PC-9 (cell line): Measurements from ENCODE around the gene SUSD2. TPM values are rescaled to one million over a fixed set of nuclear protein-coding genes. Genes with fewer than 3 reads are reported as not detected.
A peak's percentile ranks its signal among the peaks of the same experiment; 100 is the strongest.
"Not testable (repeated sequence)": the region's sequence is repeated elsewhere in the genome, so short reads cannot be mapped to it uniquely, and the experiment has no call there.

Experiments used
- BruUV-seq: library from RNA; stranded (reverse); fragments of 400-500 nt; replicated peaks from 2 replicates; lab custom pipeline; 2021; lab: Mats Ljungman, UMichigan
- CTCF ChIA-PET: fragments of 300-600 bp; sonication (Branson Sonifier 250); formaldehyde crosslinking; loops from one replicate; lab custom pipeline; 2022; ENCODE audit warnings: antibody characterized with exemption; lab: Charles Lee
- POLR2A ChIA-PET: fragments of 300-600 bp; sonication (Branson Sonifier 250); formaldehyde crosslinking; loops from one replicate; lab custom pipeline; 2022; ENCODE audit warnings: antibody characterized with exemption; ENCODE audit not compliant: unreplicated experiment; lab: Charles Lee
- DNase-seq, 2 experiments: peaks; one replicate each; pipeline versions ENCODE4 v3.0.0 to v3.0.0-alpha.2; 2015 to 2022; ENCODE audit warnings: mixed read lengths in 1 of 2
- H2AFZ ChIP-seq: fragments of 200-600 bp; sonication (generic); 2 replicates; pipeline ENCODE4 v1.8.1; 2017; ENCODE audit warnings: antibody characterized with exemption
- H3F3A ChIP-seq: fragments of 200-600 bp; sonication (generic); 2 replicates; pipeline ENCODE4 v1.8.1; 2017; ENCODE audit warnings: antibody characterized with exemption, mild to moderate bottlenecking, low read depth; ENCODE audit not compliant: insufficient read depth
- H3K27ac ChIP-seq: fragments of 200-600 bp; sonication (generic); 2 replicates; pipeline ENCODE4 v1.6.1; 2016; ENCODE audit warnings: mixed run types
- H3K27me3 ChIP-seq: fragments of 200-600 bp; sonication (generic); 2 replicates; pipeline ENCODE4 v1.6.1; 2016; ENCODE audit warnings: low read depth, mixed run types; ENCODE audit not compliant: insufficient read depth
- H3K36me3 ChIP-seq: fragments of 200-600 bp; sonication (generic); 2 replicates; pipeline ENCODE4 v1.6.1; 2016; ENCODE audit warnings: low read depth, mixed run types
- H3K4me1 ChIP-seq: fragments of 200-600 bp; sonication (generic); replicated peaks from 2 replicates; pipeline ENCODE4 v1.6.1; 2016; ENCODE audit warnings: mixed run types; ENCODE audit not compliant: insufficient read depth
- H3K4me2 ChIP-seq: fragments of 200-600 bp; sonication (generic); 2 replicates; pipeline ENCODE4 v1.6.1; 2017; ENCODE audit warnings: mixed run types
- H3K4me3 ChIP-seq: fragments of 200-600 bp; sonication (generic); 2 replicates; pipeline ENCODE4 v1.6.1; 2016; ENCODE audit warnings: mixed run types
- H3K79me2 ChIP-seq: fragments of 200-600 bp; sonication (generic); 2 replicates; pipeline ENCODE4 v1.6.1; 2017; ENCODE audit warnings: low read depth, mixed run types
- H3K9me2 ChIP-seq: fragments of 200-600 bp; sonication (generic); 2 replicates; pipeline ENCODE4 v1.8.1; 2017; ENCODE audit warnings: mild to moderate bottlenecking; ENCODE audit not compliant: insufficient read depth
- H3K9me3 ChIP-seq: fragments of 200-600 bp; sonication (generic); 2 replicates; pipeline ENCODE4 v1.8.1; 2016; ENCODE audit warnings: low read depth; ENCODE audit not compliant: insufficient read depth
- H4K20me1 ChIP-seq: fragments of 200-600 bp; sonication (generic); 2 replicates; pipeline ENCODE4 v1.8.1; 2017; ENCODE audit not compliant: insufficient read depth
- CTCF ChIP-seq: fragments of 200-600 bp; sonication (generic); conservative IDR thresholded peaks from 2 replicates; pipeline ENCODE4 v1.6.1; 2017; ENCODE audit warnings: mixed run types, antibody characterized with exemption, mild to moderate bottlenecking, moderate library complexity
- EZH2 ChIP-seq: fragments of 200-600 bp; sonication (generic); IDR thresholded peaks from 2 replicates; pipeline ENCODE4 v1.8.0; 2017; ENCODE audit warnings: antibody characterized with exemption, low read depth
- intact Hi-C: fragments of 100-400 bp; cut with micrococcal nuclease; formaldehyde crosslinking; loops from one replicate; pipeline ENCODE4 v1.10.0; 2022; ENCODE audit not compliant: unreplicated experiment
- total RNA-seq: library from RNA; stranded (reverse); gene quantifications from 2 replicates; pipeline ENCODE4 v1.2.3, GENCODE V29; 2021

Gene SUSD2
- total RNA-seq, 1 experiment from 2014 or later: 5.5 TPM

- DNase-seq: peak; percentile 55 to 100
- peak overlapping the region; percentile 71; the same call in 1 of the 2 replicates for H2AFZ ChIP-seq
- peaks cover 51% of the 10 kb centered on the region for H3F3A ChIP-seq
- ChIA-PET POLR2A (interaction anchor here (0.7 kb wide), 1 partner anchor 314 kb away, joined by 3 read pairs; the partner anchor contains the start of gene MIF), CTCF (interaction anchor here (0.6 kb wide), 1 partner anchor 32 kb away, joined by 3 read pairs; no protein-coding TSS in a partner anchor)
- H3K4me3 ChIP-seq: no peak overlapping the region; the same call in 1 of the 2 replicates
- 0 out of 2 replicates have a peak, but pooled peaks cover 3% of the 10 kb centered on the region for H3K9me3 ChIP-seq
- peaks cover 65% of the 10 kb centered on the region for H3K4me1 ChIP-seq
- no peak for TF ChIP-seq EZH2
- TF ChIP-seq CTCF: no peak
- no peaks in the 10 kb centered on the region for H3K36me3 ChIP-seq
- H3K27me3 ChIP-seq: no peaks in the 10 kb centered on the region
- peak overlapping the region; percentile 99 for H3K27ac ChIP-seq
- H3K4me2 ChIP-seq: peak overlapping the region; percentile 62
- no peaks in the 10 kb centered on the region for H4K20me1 ChIP-seq
- no TSS peak for BruUV-seq
- no peaks in the 10 kb centered on the region for H3K9me2 ChIP-seq
- intact Hi-C loops: loop anchor here (5.0 to 10.0 kb wide), 2 partner anchors 39 to 97 kb away; partner anchors contain the start of gene GGT5
- H3K79me2 ChIP-seq: no peaks in the 10 kb centered on the region
Measured at GRCh38 chr22:24208012-24208749, 26.9 kb downstream of the SUSD2 start.

- Histone ChIP-seq H3K79me2 (no peaks in the 10 kb centered on the region), H4K20me1 (no peaks in the 10 kb centered on the region), H3K27ac (peak overlapping the region; percentile 99), H3K9me3 (0 out of 2 replicates have a peak, but pooled peaks cover 3% of the 10 kb centered on the region), H3K27me3 (no peaks in the 10 kb centered on the region), H3F3A (peaks cover 45% of the 10 kb centered on the region), H2AFZ (no peak overlapping the region), H3K36me3 (no peaks in the 10 kb centered on the region), H3K4me3 (no peak overlapping the region), H3K4me2 (no peak overlapping the region), H3K9me2 (no peaks in the 10 kb centered on the region), H3K4me1 (peaks cover 57% of the 10 kb centered on the region)
- TF ChIP-seq EZH2: no peak
- TF ChIP-seq CTCF: no peak
- no TSS peak for BruUV-seq
- DNase-seq: no peak
- POLR2A ChIA-PET: no interaction called here
- intact Hi-C loops: loop anchor here (5.0 to 10.0 kb wide), 2 partner anchors 38 to 96 kb away; partner anchors contain the start of gene GGT5
- CTCF ChIA-PET: interaction anchor here (0.6 kb wide), 1 partner anchor 31 kb away, joined by 3 read pairs; no protein-coding TSS in a partner anchor
Measured at GRCh38 chr22:24209016-24209415, 27.7 kb downstream of the SUSD2 start.

- Histone ChIP-seq H3K27me3 (no peaks in the 10 kb centered on the region), H3K79me2 (no peaks in the 10 kb centered on the region), H3K27ac (peak overlapping the region; percentile 99), H3F3A (peaks cover 45% of the 10 kb centered on the region), H3K36me3 (no peaks in the 10 kb centered on the region), H3K4me3 (no peak overlapping the region), H4K20me1 (no peaks in the 10 kb centered on the region), H3K4me2 (no peak overlapping the region), H3K9me2 (no peaks in the 10 kb centered on the region), H3K9me3 (0 out of 2 replicates have a peak, but pooled peaks cover 3% of the 10 kb centered on the region), H3K4me1 (peaks cover 54% of the 10 kb centered on the region), H2AFZ (no peak overlapping the region)
- no peak for DNase-seq
- ChIA-PET POLR2A (no interaction called here), CTCF (no interaction called here)
- TF ChIP-seq CTCF (no peak), EZH2 (no peak)
- no TSS peak for BruUV-seq
- intact Hi-C loops: loop anchor here (5.0 to 10.0 kb wide), 2 partner anchors 38 to 95 kb away; partner anchors contain the start of gene GGT5
Measured at GRCh38 chr22:24209687-24210086, 28.4 kb downstream of the SUSD2 start.

- H3K9me2 ChIP-seq, BruUV-seq, H3K9me3 ChIP-seq, H4K20me1 ChIP-seq, intact Hi-C loops, POLR2A ChIA-PET, DNase-seq, H3K79me2 ChIP-seq, H3K4me2 ChIP-seq, H3K27me3 ChIP-seq, H2AFZ ChIP-seq, H3K4me3 ChIP-seq, H3K36me3 ChIP-seq: not testable (repeated sequence)
- peaks cover 42% of the 10 kb centered on the region for H3F3A ChIP-seq
- H3K27ac ChIP-seq: 0 out of 2 replicates have a peak overlapping the region, but pooled peaks have one; percentile 99
- peaks cover 48% of the 10 kb centered on the region for H3K4me1 ChIP-seq
- CTCF ChIA-PET: interaction anchor here (0.7 kb wide), 1 partner anchor 22 kb away, joined by 4 read pairs; no protein-coding TSS in a partner anchor
Measured at GRCh38 chr22:24210409-24210808, 29.1 kb downstream of the SUSD2 start.

GRCh38 chr22:24211716-24212115 lies 30.4 kb downstream of the SUSD2 start:
- H3K4me3 ChIP-seq, H3K27me3 ChIP-seq, POLR2A ChIA-PET, H3K9me2 ChIP-seq, H3K9me3 ChIP-seq, H3K36me3 ChIP-seq, H2AFZ ChIP-seq, CTCF ChIA-PET, intact Hi-C loops, BruUV-seq, H3K79me2 ChIP-seq, DNase-seq, H3K4me2 ChIP-seq, H3K27ac ChIP-seq, H4K20me1 ChIP-seq: not testable (repeated sequence)
- H3F3A ChIP-seq: peaks cover 31% of the 10 kb centered on the region
- peaks cover 35% of the 10 kb centered on the region for H3K4me1 ChIP-seq
